AG10803 (cell line): Measurements from ENCODE around the gene RUNDC3A.
A peak's percentile ranks its signal among the peaks of the same experiment; 100 is the strongest.
"Not testable (repeated sequence)": the region's sequence is repeated elsewhere in the genome, so short reads cannot be mapped to it uniquely, and the experiment has no call there.

Source experiments
- DNase-seq: peaks from one replicate; pipeline ENCODE4 v3.0.0; 2010; ENCODE audit warnings: low read depth
- H3K4me3 ChIP-seq: 2 replicates; pipeline ENCODE4 v1.5.1; 2011; ENCODE audit warnings: mild to moderate bottlenecking, low read length, control low read depth
- TF ChIP-seq, protein P1 (sequence below): conservative IDR thresholded peaks from 2 replicates; pipeline ENCODE4 v1.5.1; 2011; ENCODE audit warnings: mild to moderate bottlenecking, low read length, control low read depth, inconsistent platforms

RUNDC3A gene

DNA sequence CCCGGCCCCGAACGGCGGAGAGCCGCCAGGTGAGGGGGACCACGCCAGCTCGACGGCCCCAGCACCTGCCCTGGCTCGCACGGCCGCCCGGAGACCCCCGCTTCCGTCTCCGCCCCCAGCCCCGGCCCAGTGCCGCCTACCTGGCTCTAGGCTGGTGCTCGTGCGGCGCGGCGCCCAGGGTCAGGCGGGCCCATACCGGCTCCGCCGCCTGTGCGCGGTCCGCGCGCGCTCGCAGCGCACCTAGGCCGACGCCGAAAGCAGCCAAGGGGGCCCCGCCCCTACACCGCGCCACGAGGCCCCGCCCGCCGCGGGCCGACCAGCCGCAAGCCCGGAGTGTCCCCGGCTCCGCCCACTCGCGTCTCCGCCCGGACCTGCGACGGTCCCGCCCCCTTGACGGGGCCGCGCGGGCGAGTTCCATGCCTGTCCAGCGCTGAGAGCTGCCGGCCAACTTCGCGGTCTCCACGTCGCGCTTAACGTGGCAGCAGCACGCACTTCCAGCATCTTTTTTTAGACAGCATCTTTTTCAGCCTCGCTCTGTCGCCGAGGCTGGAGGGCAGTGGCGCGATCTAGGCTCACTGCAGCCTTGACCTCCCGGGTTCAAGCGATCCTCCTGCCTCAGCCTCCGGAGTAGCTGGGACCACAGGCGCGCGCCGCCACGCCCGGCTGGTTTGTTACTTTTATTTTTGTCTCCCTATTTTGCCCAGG is 16.3 kb downstream of the RUNDC3A start, which contains the start of gene SLC25A39:
SLC25A39 (minus strand) TSS at position 253 of the 705 bp plus-strand sequence. CDS start 1,261 bp downstream, outside the sequence.
- peak within 1 kb of the TSS; percentile 77 for H3K4me3 ChIP-seq
- TF ChIP-seq, protein P1, sequence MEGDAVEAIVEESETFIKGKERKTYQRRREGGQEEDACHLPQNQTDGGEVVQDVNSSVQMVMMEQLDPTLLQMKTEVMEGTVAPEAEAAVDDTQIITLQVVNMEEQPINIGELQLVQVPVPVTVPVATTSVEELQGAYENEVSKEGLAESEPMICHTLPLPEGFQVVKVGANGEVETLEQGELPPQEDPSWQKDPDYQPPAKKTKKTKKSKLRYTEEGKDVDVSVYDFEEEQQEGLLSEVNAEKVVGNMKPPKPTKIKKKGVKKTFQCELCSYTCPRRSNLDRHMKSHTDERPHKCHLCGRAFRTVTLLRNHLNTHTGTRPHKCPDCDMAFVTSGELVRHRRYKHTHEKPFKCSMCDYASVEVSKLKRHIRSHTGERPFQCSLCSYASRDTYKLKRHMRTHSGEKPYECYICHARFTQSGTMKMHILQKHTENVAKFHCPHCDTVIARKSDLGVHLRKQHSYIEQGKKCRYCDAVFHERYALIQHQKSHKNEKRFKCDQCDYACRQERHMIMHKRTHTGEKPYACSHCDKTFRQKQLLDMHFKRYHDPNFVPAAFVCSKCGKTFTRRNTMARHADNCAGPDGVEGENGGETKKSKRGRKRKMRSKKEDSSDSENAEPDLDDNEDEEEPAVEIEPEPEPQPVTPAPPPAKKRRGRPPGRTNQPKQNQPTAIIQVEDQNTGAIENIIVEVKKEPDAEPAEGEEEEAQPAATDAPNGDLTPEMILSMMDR: no peak
- DNase-seq: peak; percentile 94

DNA sequence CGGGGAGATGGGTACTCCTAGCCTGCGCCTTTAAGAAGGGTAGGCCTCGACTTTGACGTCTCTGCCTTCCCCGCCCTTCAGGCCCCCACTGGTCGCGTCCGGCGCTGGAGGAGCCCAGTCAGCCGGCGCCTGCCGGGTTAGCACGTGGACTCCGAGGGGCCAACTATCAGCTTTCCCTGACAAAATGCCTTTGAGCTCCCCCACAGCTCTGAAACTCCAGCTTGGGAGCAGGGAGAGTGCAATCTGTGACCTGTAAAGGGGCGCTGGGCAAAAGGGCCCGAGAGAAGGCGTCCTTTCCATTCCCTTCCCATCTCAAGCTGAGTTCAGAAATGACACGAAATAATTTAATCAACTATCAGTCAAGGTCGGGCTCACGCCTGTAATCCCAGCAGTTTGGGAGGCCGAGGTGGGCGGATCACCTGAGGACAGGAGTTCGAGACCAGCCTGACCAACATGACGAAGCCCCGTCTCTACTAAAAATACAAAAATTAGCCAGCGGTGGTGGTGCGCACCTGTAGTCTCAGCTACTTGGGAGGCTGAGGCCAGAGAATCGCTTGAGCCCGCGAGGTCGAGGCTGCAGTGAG is 18.6 kb downstream of the RUNDC3A start:
- DNase-seq: peak; percentile 98
- peak overlapping the region; percentile 10; the same call in 1 of the 2 replicates for H3K4me3 ChIP-seq
- TF ChIP-seq, protein P1: no peak

DNA sequence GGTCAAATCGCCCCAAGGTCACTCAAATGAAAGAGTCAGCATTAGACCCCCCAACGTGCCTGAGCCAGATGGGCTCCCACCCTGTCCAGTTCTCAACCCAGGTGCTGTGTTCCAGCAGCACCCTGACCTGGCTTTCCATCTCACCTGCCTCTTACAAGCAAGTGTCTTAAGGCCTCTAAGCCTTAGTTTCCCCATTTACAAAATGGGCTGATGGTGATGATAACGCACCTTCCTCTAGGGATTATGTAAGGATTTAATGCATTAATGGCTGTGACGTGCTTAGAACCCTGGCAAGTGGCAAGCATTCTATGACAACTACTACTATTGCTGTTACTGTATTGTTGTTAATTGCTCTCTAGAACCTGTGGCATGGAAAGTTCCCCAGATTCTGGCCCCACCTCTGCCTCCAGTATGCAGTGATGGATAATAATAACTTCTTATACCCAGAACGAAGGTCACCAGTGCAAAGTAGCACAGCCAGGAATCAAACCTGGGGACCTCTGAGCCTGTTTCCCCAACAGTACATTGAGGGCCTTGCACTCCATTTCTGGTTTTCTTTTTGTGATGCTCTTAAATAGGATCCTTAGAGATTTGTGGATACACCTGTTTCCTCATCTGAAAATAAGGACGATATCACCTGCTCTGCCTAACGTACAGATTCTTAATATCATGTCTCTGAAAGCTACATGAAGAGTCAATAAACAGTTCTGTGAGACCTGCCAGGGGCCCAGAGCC is 19.5 kb downstream of the RUNDC3A start:
- DNase-seq: no peak
- no peak overlapping the region for H3K4me3 ChIP-seq
- TF ChIP-seq, protein P1: no peak

DNA sequence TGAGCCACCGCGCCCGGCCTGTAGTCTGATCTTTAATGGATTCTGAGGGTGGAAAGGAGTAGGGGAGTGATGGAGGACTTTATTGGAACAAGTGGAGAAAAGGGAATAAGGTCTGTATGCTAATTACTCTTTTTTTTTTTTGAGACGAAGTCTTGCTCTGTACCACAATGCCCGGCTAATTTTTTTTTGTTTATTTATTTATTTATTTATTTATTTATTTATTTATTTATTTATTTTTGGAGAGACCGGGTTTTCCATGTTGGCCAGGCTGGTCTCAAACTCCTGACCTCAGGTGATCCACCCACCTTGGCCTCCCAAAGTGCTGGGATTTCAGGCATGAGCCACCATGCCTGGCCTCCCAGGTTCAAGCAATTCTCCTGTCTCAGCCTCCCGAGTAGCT is 21.1 kb downstream of the RUNDC3A start:
- not testable (repeated sequence) for DNase-seq, H3K4me3 ChIP-seq

DNA sequence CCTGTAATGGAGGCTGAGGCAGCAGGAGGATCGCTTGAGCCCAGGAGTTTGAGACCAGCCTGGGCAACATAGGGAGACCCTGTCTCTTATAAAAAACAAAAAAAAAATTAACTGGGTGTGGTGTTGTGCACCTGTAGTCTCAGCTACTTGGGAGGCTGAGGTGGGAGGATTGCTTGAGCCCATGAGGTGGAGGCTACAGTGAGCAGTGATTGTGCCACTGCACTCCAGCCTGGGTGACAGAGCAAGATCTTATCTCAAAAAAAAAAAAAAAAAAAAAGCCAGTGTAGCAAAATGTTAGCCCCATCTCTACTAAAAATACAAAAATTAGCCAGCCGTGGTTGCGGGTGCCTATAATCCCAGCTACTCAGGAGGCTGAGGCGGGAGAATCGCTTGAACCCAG is 21.9 kb downstream of the RUNDC3A start:
- DNase-seq, H3K4me3 ChIP-seq: not testable (repeated sequence)

DNA sequence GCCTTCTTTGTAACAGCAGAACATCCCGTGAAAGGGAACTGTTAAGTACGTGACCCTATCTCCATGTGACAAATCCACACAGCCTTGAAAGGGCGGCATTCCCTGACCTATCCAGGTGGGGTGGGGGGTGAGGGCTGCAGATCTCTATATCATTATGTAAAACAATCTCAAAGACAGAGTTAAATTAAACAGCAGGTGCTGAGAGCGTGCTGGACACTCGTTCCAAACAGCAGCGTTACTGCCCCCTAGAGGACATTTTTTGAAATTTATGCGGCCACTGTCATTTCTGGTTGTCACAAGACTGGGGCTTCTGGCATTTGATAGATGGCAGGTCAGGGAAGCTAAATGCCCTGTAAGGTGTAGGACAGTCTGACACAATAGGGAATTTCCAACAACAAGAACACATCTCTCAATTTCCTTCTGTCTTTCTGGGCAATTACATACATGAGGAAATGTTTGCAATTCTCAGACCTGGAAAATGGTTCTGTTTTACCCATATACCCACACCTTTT is 22.9 kb downstream of the RUNDC3A start:
- H3K4me3 ChIP-seq: no peak overlapping the region
- peak; percentile 65 for DNase-seq
- TF ChIP-seq, protein P1: peak; percentile 80

DNA sequence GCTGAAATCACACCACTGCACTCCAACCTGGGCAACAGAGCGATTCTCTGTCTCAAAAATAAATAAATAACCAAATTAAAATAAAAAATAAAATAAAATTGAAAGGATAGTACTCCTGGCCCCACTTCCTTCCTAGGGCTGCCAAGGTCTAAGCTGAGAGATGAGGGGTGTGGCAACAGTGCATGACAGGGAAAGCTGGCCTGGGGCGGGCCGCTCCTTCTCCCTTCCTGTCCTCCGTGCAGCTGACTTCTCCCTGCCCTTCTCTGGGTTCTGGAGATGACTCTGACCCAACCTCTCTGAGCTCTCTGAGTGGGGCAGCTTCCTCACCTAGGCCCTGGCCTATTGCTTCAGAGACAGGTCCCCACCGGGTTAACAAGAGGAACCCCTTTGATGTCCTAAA is 25.0 kb downstream of the RUNDC3A start:
- no peak for DNase-seq
- TF ChIP-seq, protein P1: no peak
- no peak overlapping the region for H3K4me3 ChIP-seq

DNA sequence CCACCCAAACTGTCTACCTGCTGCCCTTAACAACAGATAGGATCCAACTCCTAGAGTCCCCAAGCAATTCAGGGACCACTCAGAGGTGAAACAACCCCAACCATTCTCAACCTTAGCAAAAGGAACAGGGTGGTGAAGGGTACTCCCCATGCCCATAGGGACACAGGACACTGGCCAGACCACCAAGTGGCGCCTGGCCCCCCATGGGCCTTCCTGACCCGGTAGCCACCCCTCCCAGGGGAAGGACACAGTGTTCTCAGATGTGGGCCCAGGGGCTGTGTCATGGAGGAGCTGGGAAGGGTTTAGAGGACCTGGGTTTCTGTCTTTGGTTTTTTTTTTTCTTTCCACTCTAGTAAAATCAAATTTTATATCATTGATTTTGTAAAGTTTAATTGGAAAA is 25.9 kb downstream of the RUNDC3A start:
- TF ChIP-seq, protein P1: no peak
- H3K4me3 ChIP-seq: no peak overlapping the region
- DNase-seq: no peak
